NOMO-1 (cell line): ENCODE data around the gene HSP90B1.

ENCODE experiments used
- DNase-seq, 2 experiments: peaks; one replicate each; lab custom pipeline; 2025; ENCODE audit not compliant: unreplicated experiment in 2 of 2; lab: John Stamatoyannopoulos, UW

The HSP90B1 gene

DNA sequence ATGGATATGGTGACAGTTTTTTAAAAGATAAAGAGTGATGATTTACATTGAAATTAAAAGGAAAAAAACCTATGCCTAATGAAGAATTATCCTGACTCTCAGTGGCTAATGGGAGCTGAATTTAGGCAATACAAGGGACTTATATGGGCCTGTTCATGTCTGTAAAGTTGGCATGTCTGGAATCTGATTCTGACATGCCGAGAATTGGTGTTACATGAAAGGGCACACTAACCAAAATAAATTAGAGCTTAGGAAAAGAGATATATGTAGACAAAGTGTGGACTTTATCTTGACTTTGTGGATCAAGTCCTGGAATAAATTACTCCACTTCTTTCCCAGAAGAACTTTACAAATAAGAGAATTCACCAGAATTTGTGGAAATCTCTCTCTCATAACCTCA is 36.5 kb downstream of the HSP90B1 start:
- no peak for DNase-seq

DNA sequence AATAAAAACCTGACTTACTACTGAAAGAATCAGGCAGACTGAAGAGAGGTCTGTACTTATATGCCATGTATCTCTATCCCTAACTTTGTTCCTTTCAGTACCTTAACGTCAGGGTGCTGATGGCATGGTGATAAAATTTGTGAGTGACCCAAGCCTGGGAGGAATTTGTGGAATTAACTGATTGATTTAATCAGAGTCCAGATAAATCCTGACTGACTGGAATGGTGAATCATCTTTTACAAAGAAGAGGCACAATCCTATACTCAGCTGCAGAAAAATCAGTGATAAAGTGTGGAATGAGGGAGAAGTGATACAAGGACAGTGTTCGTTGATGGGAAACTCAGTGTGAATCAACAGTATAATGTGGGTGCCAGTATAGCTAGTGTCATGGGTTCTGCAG is 39.2 kb downstream of the HSP90B1 start:
- no peak for DNase-seq

DNA sequence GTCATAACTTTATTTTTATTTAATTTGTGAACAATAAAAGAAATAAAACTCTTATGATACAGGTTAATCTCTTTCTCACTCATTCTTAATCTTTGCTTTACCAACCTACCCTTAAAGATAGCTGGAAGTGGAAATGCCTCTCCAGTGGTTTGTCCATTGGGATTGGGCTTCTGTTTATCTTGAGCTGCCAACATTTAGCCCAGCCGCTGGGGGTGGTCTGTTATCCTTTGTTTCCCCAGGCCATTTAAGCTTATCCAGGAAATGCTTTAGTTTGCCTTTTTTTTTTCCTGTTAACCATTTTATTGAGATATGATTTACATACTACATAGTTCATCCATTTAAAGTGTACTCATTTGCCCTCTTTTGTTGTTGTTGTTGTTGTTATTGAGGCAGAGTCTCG is 43.7 kb downstream of the HSP90B1 start:
- DNase-seq, result no peak

DNA sequence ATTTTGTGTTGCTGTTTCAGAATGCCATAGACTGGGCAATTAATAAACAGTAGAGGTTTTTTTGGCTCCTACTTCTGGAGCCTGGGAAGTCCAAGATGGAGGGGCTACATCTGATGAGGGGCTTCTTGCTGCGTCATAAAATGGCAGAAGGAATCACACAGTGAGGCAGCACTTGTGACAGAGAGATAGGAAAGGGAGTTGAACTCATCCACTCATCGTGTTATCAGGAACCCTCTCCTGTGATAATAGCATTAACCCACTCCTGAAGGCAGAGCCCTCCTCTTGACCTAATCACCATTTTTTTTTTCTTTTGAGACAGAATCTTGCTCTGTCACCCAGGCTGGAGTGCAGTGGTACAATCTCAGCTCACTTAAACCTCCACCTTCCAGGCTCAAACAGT is 45.2 kb downstream of the HSP90B1 start:
- DNase-seq, result no peak

DNA sequence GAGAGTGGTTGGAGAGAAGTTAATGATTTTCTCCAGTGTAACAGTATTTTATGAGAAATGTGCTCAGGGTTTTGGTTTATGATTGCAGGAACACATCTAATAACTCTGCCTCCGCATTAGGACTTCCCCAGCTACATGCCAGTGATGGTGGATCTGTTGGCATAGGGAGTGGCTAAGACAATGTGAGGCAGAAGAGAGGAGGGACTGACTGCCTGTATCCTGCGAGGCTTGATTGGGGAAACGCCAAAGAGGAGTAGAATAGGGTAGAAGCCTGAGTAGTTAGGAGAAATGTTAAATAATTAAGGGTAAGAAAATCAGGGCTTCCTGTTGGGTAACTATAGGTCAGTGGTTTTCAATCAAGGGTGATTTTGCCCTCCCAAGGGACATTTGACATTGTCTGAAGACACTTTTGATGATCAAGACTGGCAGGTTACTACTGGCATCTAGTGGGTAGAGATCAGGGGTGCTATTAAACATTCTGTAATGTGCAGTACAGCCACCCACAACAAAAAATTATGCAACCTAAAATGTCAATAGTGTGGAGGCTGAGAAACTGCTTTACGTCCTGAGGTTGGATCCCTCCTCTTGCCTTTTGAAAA is 48.3 kb downstream of the HSP90B1 start:
- DNase-seq, result no peak

DNA sequence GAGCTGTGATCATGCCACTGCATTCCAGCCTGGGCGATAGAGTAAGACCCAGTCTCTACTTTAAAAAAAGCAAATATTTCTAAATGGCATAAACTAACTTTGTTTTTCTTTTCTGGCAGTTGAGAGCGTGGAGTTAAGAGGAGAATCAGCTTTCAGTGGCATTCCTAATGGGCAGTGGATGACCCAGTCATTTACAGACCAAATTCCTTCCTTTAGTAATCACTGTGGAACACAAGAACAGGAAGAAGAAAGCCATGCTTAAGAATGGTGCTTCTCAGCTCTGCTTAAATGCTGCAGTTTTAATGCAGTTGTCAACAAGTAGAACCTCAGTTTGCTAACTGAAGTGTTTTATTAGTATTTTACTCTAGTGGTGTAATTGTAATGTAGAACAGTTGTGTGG is 56.6 kb downstream of the HSP90B1 start:
- no peak for DNase-seq

DNA sequence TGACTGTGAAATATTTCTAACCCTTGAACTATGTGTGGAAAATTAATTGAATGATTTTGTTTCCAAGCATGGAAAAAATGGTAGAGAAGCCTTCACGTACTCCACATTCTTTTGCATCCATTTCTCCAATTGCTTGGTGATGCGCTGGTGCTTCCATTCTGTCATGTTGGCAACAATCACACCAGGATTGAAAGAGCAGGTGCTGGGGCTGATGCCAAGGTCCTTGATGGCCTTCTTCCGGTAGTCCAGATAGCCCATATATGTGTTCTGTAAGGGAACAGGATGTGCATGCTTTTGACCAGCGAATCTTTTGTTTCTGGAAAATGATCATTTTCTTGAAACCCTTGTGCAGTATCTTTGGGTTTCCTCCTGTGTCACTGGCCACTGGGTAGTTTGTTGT is 64.0 kb downstream of the HSP90B1 start:
- DNase-seq, result no peak

DNA sequence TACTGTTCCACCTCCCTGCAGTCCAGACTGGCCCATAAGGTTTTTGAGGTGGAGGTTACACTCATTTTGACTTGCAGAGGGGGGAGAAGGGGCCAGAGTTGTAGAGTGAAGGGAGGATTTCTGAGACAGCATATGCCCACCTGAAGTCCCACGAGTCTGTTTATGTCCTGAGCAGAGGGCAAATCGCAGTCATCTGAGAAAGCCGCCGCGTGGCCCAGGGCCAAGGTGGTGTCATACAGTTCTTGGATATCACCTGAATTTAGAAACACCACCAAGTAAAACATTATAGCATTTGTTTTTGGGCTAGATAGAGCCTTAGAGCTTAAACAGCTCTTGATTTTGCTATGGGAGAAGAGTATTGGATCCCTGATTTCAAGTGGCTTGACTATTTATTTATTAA is 66.4 kb downstream of the HSP90B1 start:
- DNase-seq, result no peak

DNA sequence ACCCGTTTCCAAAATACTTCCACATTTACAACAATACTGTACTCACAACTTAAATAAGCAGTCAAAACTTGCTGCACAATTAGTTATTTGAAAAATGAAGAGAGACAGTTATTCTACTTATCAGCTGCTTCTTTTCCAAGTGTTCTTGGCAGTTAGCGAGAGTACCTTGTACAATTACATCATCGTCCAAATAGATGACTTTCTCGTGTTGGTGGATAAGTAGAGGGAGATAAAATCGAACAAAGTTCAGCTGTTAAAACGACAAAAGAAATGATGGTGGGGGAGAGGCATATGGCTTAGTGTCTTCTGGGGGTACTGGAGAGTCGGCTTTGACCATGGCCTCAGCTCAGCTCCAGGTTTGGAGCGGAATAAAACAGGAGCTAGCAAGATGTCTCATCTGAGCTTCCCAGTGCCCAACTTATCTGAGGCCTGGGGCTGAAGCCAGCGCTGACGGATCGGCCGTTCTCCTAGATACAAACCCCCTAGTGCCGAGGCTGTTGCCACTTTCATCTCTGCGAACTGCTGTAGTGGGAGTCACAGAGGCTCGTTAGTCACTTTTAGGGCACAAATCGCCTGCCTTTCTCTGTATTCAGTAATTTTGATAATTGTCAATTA is 67.2 kb downstream of the HSP90B1 start:
- no peak for DNase-seq
